Measurements from ENCODE around the gene RPL22.

DNA sequence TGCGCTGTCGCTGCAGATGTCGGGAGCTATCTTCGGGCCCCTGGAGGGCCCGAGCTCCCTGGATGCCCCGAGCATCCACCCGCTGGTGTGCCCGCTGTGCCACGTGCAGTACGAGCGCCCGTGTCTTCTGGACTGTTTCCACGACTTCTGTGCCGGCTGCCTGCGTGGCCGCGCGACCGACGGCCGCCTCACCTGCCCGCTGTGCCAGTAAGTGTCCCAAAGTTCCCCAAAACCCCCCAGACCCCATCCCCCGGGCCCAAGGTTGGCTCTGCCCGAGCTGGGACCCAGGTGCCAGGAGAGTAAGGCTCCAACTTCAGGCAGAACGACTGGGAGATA lies 7.1 kb upstream of the RPL22 start:
- TF ChIP-seq, protein P1, sequence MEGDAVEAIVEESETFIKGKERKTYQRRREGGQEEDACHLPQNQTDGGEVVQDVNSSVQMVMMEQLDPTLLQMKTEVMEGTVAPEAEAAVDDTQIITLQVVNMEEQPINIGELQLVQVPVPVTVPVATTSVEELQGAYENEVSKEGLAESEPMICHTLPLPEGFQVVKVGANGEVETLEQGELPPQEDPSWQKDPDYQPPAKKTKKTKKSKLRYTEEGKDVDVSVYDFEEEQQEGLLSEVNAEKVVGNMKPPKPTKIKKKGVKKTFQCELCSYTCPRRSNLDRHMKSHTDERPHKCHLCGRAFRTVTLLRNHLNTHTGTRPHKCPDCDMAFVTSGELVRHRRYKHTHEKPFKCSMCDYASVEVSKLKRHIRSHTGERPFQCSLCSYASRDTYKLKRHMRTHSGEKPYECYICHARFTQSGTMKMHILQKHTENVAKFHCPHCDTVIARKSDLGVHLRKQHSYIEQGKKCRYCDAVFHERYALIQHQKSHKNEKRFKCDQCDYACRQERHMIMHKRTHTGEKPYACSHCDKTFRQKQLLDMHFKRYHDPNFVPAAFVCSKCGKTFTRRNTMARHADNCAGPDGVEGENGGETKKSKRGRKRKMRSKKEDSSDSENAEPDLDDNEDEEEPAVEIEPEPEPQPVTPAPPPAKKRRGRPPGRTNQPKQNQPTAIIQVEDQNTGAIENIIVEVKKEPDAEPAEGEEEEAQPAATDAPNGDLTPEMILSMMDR (IDR thresholded peaks at IDR 0.05) = no peak
- TF ChIP-seq POLR2AphosphoS5 (IDR thresholded peaks at IDR 0.05) (no peak), POLR2A (IDR thresholded peaks at IDR 0.05) (no peak)

Data from transverse colon (tissue), 4 donors.